ENCODE measurements around the gene ANKFY1.

GRCh38 chr17:4267402-4267801 lies 3.6 kb upstream of the ANKFY1 start:
- TF ChIP-seq CTCF (IDR thresholded peaks at IDR 0.05) (no peak), POLR2A (IDR thresholded peaks at IDR 0.05) (no peak)

All from tibial nerve (tissue), 3 donors.